Measurements from ENCODE around the gene CCDC186.

DNA sequence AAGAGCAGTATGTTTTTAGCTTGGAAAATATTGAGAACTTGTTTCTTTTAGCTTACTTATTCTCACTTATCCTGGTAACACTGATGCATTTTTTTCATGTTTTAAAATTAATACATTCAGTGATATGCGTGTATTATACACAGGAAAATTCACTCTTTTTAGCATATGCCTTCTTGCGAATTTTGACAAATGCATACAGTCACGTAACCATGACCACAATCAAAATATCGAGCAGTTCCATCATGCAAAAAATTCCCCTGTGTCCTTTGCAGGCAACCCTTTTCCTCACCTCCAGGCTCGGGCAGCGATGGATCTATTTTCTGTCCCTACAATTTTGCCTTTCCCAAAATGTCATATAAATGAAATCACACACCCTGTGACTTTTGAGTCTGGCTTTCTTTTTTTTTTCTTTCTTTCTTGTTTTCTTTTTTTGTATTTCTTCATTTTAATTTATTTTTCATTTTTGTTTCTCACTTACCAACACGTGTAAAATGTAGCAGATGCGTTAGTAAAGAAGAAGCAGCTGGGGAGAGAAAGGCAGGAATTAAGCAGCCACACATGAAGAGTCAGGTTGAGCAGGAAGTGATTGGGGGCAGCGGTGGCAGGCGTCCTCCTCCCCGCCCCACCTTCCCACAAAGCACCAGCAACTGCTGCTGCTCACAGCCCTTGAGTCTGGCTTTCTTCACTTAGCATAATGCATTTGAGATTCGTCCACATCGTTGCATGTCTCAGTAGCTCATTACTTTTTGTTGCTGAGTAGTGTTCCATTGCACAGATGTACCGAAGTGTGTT lies 100.4 kb downstream of the CCDC186 start:
- TF ChIP-seq EZH2 (IDR thresholded peaks at IDR 0.05) (no peak), POLR2AphosphoS5 (IDR thresholded peaks at IDR 0.05; ENCODE audit: borderline replicate concordance, low read depth, low read length) (no peak)
